HFFc6 (cell line): ENCODE results near the gene GTSE1. TPM values are rescaled to one million over a fixed set of nuclear protein-coding genes. Genes with fewer than 3 reads are reported as not detected.
"Not testable (repeated sequence)": the region's sequence is repeated elsewhere in the genome, so short reads cannot be mapped to it uniquely, and the experiment has no call there.

Experiments
- DNase-seq: peaks from one replicate; pipeline ENCODE4 v3.0.0-alpha.2; 2018
- H3K27ac Mint-ChIP-seq: 2 replicates; pipeline ENCODE4 v1.8.0; 2020; ENCODE audit warnings: mild to moderate bottlenecking, mixed read lengths
- H3K27me3 Mint-ChIP-seq: 2 replicates; pipeline ENCODE4 v1.8.0; 2021; ENCODE audit warnings: mild to moderate bottlenecking, moderate library complexity, mixed read lengths; ENCODE audit not compliant: insufficient read depth
- H3K36me3 Mint-ChIP-seq: 2 replicates; pipeline ENCODE4 v1.8.0; 2021; ENCODE audit warnings: low read depth, mixed read lengths
- H3K4me1 Mint-ChIP-seq: 2 replicates; pipeline ENCODE4 v1.8.0; 2020; ENCODE audit warnings: low read depth, mixed read lengths
- H3K4me3 Mint-ChIP-seq: 2 replicates; pipeline ENCODE4 v1.8.0; 2020; ENCODE audit warnings: mild to moderate bottlenecking, moderate library complexity, mixed read lengths
- H3K9me3 Mint-ChIP-seq: 2 replicates; pipeline ENCODE4 v1.8.0; 2020; ENCODE audit warnings: mild to moderate bottlenecking, mixed read lengths
- total RNA-seq, 6 experiments: library from RNA; stranded (reverse); fragmentation: NEBNext Ultra II Directional; extraction: Animal tissue kit (Norgen Biotek cat#: 25700); gene quantifications; 2 replicates in 1 of 6; 3 replicates in 5 of 6; pipeline ENCODE4 v1.2.3, GENCODE V29; 2021
- TF ChIP-seq, protein P1 (sequence below): fragments of 200-600 bp; sonication (generic); IDR thresholded peaks from 2 replicates; pipeline ENCODE4 v1.5.0; 2021; ENCODE audit warnings: antibody characterized with exemption, mild to moderate bottlenecking

Gene GTSE1
- total RNA-seq, 6 experiments from 2014 or later, result 12.4 to 30.5 (median 27.9) TPM

DNA sequence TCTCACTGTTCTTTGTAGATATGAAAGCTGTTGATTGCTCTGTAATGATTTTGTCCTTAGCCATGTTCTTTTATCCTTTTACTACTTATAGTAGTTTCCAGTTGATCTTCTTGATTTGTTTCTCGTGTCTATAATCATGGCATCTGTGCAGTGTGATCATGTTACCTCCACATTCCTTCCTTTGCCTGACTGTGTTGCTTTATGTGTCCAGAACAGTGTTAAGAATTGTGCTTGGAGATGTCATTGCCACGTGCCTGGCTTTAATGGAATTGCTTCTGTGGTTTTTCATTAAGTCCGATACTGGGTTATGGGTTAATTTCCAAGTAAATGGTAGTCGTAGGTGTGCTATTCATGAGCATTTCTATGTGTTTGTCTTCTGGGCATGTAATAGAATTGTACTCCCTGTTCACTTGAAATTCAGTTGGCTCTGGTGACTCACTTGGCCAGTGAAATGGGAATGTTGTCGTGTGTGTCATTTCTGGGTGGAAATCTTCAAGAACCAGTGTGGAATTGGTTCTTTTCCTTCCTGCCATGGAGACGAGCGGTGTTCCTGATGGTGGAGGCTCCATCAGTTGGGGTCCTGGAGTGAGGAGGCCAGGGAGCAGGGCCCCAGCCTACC is 6.8 kb downstream of the GTSE1 start:
- H3K36me3 Mint-ChIP-seq, result peaks cover 34% of the 10 kb centered on the region; the same call in 1 of the 2 replicates
- TF ChIP-seq, protein P1, sequence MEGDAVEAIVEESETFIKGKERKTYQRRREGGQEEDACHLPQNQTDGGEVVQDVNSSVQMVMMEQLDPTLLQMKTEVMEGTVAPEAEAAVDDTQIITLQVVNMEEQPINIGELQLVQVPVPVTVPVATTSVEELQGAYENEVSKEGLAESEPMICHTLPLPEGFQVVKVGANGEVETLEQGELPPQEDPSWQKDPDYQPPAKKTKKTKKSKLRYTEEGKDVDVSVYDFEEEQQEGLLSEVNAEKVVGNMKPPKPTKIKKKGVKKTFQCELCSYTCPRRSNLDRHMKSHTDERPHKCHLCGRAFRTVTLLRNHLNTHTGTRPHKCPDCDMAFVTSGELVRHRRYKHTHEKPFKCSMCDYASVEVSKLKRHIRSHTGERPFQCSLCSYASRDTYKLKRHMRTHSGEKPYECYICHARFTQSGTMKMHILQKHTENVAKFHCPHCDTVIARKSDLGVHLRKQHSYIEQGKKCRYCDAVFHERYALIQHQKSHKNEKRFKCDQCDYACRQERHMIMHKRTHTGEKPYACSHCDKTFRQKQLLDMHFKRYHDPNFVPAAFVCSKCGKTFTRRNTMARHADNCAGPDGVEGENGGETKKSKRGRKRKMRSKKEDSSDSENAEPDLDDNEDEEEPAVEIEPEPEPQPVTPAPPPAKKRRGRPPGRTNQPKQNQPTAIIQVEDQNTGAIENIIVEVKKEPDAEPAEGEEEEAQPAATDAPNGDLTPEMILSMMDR, result no peak
- peak overlapping the region; percentile 11; the same call in 1 of the 2 replicates for H3K4me3 Mint-ChIP-seq
- peaks cover 56% of the 10 kb centered on the region for H3K4me1 Mint-ChIP-seq
- peak; percentile 34 for DNase-seq
- H3K27ac Mint-ChIP-seq, result peak overlapping the region; percentile 78
- H3K27me3 Mint-ChIP-seq, result no peaks in the 10 kb centered on the region; the same call in 1 of the 2 replicates
- no peaks in the 10 kb centered on the region for H3K9me3 Mint-ChIP-seq

DNA sequence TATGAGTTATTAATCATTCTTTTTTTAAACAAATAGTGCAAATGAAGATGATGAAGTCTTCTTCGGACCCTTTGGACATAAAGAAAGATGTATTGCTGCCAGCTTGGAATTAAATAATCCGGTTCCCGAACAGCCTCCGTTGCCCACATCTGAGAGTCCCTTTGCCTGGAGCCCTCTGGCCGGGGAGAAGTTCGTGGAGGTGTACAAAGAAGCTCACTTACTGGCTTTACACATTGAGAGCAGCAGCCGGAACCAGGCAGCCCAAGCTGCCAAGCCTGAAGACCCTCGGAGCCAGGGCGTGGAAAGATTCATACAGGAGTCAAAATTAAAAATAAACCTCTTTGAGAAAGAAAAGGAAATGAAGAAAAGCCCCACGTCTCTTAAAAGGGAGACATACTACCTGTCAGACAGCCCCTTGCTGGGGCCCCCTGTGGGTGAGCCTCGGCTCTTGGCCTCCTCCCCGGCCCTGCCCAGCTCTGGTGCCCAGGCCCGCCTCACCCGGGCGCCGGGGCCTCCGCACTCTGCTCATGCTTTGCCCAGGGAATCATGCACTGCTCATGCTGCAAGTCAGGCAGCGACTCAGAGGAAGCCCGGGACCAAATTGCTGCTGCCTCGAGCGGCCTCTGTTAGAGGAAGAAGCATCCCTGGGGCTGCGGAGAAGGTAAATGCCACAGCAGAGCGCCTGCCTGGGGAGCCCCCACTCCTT is 11.8 kb downstream of the GTSE1 start:
- H3K27ac Mint-ChIP-seq, result no peak overlapping the region
- peaks cover 23% of the 10 kb centered on the region for H3K4me1 Mint-ChIP-seq
- H3K9me3 Mint-ChIP-seq, result no peaks in the 10 kb centered on the region
- no peaks in the 10 kb centered on the region for H3K27me3 Mint-ChIP-seq
- TF ChIP-seq, protein P1, result no peak
- peaks cover 12% of the 10 kb centered on the region; the same call in 1 of the 2 replicates for H3K36me3 Mint-ChIP-seq
- DNase-seq, result no peak
- no peak overlapping the region for H3K4me3 Mint-ChIP-seq

DNA sequence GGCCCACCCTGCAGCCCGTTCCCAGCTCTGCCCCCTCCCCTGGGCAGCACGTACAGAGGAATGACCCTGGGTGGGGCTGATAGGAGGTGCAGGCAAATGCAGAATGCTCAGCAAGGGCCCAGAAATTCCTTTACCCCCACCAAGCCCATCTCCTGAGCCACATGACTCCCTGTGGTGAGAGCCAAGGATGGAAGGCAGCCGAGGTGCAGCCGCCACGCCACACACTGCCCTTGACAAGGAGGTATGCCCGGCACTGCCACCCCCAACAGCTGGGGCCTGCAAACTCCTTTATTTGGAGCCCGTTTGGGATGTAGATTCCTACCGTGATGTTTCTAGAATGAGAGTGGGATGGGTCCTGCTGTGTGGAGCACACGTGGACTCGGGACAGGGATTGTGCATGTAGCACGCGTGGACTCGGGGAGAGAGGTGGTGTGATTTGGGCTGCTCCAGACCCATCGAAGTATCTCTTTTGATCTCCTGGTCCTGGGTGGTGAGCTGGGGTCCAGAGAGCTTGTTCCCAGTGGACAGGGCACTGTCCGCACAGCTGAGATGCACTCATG is 12.9 kb downstream of the GTSE1 start:
- Mint-ChIP-seq H3K4me3 (no peak overlapping the region), H3K27me3 (no peaks in the 10 kb centered on the region), H3K27ac (no peak overlapping the region), H3K9me3 (no peaks in the 10 kb centered on the region), H3K36me3 (peaks cover 7% of the 10 kb centered on the region; the same call in 1 of the 2 replicates), H3K4me1 (peaks cover 12% of the 10 kb centered on the region)
- DNase-seq, result no peak
- TF ChIP-seq, protein P1, result no peak

DNA sequence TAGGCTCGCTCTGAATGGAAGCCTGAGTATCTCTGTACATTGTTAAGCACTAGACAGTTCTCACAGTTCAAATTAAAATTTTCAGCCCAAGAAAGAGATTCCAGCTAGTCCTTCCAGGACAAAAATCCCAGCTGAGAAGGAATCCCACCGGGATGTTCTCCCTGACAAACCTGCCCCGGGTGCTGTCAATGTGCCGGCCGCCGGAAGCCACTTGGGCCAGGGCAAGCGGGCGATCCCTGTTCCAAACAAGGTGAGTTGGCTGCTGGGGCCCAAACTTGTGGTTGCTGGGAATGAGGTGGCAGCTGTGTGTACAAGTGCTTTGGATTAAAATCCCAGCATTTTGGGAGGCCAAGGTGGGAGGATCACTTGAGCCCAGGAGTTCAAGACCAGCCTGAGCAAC is 15.4 kb downstream of the GTSE1 start:
- peaks cover 7% of the 10 kb centered on the region; the same call in 1 of the 2 replicates for H3K36me3 Mint-ChIP-seq
- peaks cover 6% of the 10 kb centered on the region for H3K4me1 Mint-ChIP-seq
- TF ChIP-seq, protein P1, result no peak
- H3K27me3 Mint-ChIP-seq, result no peaks in the 10 kb centered on the region
- no peak for DNase-seq
- H3K9me3 Mint-ChIP-seq, result no peaks in the 10 kb centered on the region
- no peak overlapping the region for H3K27ac Mint-ChIP-seq
- no peak overlapping the region for H3K4me3 Mint-ChIP-seq

DNA sequence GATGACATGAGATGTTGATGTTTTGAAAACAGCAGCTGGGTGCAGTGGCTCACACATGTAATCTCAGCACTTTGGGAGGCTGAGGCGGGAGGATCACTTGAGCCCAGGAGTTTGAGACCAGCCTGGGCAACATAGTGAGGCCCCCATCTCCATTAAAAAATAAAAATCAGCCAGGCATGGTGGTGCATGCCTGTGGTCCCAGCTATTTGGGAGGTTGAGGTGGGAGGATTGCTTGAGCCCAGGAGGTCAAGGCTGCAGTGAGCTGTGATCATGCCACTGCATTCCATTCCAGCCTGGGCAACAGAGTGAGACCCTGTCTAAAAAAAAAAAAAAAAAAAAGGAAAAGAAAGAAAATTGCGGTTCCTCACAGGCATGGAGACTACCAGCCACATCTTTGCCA is 16.2 kb downstream of the GTSE1 start:
- not testable (repeated sequence) for H3K9me3 Mint-ChIP-seq, DNase-seq, H3K27me3 Mint-ChIP-seq, H3K27ac Mint-ChIP-seq, H3K4me1 Mint-ChIP-seq, H3K4me3 Mint-ChIP-seq
- peaks cover 13% of the 10 kb centered on the region; the same call in 1 of the 2 replicates for H3K36me3 Mint-ChIP-seq

DNA sequence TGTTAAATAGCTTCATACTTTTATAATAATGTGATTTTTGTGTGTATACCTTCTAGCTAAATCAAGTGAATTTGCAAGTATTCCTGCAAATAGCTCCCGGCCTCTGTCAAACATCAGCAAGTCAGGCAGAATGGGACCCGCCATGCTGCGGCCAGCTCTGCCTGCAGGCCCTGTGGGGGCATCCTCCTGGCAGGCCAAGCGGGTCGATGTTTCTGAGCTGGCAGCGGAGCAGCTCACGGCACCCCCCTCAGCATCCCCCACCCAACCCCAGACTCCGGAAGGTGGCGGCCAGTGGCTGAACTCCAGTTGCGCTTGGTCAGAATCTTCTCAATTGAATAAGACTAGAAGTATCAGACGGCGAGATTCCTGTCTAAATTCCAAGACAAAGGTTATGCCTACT is 19.3 kb downstream of the GTSE1 start:
- TF ChIP-seq, protein P1, result no peak
- Mint-ChIP-seq H3K4me3 (no peak overlapping the region), H3K36me3 (peaks cover 27% of the 10 kb centered on the region; the same call in 1 of the 2 replicates), H3K27me3 (no peaks in the 10 kb centered on the region), H3K9me3 (no peaks in the 10 kb centered on the region), H3K4me1 (no peaks in the 10 kb centered on the region), H3K27ac (no peak overlapping the region)
- no peak for DNase-seq
